Stimulated activated CD8-positive, alpha-beta memory T cell treated with anti-CD3 and anti-CD28 coated beads, Interleukin-7, amount 100 ng/mL, for 1 hour (primary cell): ENCODE measurements around the gene OPN1MW2.
"Not testable (repeated sequence)": the region's sequence is repeated elsewhere in the genome, so short reads cannot be mapped to it uniquely, and the experiment has no call there.

Experiments used
- DNase-seq, 2 donors: peaks; one replicate each; pipeline ENCODE4 v3.0.0-alpha.2; 2020; ENCODE audit warnings: low read depth in 2 of 2

The OPN1MW2 gene

DNA sequence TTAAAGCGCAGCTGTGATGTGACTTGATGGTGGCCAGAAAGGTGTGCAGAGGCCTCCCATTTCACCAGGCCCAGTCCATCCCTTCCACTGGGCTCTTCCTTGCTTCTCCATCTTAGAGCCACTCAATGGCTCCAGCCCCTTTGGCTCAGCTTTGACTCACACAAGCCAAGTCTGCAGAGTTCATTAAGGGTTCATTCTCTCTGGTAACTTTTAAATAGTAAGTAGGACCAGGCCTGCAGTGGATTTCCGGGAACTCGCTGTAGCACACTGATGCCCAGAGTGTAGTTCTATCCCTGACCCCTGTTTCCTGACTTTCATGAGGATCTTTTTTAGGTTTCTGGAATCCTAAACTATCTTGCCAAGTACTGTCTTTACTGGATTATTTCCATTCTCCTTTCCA is 49.7 kb downstream of the OPN1MW2 start:
- not testable (repeated sequence) for DNase-seq
